ENCODE results near the gene FBRSL1.

The FBRSL1 gene

DNA sequence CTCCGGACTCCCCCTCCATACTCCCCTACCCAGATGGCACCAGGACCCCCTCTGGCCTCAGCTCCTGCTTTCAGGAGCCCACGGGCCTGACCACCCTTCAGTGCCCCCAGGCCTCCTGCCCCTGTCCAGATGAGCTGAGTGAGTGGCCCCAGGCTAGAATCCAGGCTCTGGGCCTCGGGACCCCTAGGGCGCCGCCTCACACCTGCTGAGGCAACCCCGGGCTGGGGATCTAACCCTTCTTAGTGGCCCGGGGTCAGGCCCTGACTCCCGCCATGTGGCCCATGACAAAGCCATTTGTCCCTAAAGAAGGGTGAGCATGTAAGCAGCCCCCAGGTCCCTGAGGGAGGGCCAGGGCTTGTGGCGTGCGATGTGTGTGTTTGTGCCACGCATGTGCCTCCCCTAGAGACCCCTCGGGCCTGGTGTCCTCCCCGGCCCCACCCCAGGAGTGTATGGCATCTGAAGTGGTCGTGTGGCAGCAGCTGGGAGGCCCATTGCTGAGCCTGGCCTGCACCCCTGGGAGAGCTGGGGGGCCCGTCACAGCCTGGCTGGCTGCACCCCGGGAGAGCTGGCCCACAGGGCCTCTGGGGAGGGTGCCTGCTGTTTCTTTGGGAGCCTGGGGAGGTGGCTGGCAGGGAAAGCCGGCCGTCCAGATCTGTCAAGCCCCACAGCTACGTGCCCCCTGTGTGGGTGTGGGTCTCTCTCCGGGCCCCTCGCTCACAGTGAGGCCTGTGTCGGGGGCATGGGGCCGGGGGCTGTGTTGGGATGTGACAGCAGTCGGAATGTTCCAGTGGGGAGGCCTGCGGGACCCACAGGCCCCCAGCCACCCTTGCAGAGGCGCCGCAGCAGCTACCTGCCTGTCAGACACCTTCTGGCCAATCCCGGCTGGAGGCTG, 7.8 kb downstream of the FBRSL1 start:
- no peak for DNase-seq

DNA sequence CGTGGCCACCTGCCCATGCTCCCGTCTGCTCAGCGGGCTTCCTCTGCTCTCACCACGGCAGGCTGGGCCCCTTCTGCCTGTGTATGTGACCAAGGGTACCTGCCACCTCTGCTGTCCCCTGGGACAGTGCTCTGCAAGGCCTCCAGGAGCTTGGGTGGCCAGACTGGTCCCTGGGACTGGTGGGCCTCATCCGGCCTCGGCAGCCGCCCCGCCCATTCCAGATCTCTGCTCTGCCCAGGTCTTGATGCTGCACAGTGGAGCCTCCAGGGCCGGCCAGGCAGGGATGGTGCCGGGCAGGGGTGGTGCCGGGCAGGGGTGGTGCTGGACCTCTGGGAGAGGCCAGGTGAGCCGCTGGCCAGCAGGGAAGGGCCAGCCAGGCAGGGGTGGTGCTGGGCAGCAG, 9.0 kb downstream of the FBRSL1 start:
- no peak for DNase-seq

DNA sequence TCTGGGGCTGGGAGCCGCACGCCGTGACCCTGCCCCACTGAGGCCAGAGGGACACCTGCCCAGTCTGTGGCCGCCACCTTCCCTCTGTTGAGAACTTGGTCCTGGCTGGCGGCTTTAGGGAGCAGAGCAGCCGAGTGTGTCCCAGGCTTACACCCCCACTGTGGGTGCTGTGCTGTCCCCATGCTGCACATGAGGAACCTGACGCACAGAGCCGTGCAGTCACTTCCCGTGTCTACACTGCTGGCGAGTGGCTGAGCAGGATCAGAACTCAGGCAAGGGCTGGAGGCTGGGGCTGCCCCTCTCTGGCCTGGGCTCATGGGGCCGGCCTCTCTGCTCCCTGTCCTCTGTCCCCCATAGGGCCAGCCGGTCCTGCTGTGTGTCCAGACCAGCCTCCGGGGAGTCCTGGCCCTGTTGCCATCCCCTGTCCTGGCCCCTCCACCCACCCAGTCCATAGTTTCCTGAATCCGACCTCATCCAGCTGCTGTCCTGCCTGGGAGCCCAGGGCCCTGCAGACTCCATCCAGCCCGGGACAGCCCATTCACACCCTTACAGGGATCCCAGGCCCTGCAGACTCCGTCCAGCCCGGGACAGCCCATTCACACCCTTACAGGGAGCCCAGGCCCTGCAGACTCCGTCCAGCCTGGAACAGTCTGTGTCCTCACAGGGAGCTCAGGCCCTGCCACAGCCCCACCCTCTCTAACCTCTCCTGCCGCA, 10.3 kb downstream of the FBRSL1 start:
- no peak for DNase-seq

DNA sequence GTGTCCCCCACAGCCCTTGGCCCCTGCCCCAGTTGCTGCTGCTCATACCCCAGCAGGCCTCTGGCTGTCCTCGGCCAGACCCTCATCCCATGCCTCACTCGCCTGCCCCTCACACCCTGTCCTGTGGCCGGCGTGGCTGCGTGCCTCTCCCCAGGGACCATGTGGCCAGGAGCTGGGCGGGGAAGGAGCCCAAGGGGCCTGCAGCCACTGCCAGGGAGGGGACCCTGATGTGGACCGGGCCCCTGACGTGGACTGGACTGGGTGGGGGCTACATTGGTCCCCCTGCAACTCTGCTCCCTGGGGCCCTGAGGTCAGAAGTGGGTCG, 10.9 kb downstream of the FBRSL1 start:
- no peak for DNase-seq

DNA sequence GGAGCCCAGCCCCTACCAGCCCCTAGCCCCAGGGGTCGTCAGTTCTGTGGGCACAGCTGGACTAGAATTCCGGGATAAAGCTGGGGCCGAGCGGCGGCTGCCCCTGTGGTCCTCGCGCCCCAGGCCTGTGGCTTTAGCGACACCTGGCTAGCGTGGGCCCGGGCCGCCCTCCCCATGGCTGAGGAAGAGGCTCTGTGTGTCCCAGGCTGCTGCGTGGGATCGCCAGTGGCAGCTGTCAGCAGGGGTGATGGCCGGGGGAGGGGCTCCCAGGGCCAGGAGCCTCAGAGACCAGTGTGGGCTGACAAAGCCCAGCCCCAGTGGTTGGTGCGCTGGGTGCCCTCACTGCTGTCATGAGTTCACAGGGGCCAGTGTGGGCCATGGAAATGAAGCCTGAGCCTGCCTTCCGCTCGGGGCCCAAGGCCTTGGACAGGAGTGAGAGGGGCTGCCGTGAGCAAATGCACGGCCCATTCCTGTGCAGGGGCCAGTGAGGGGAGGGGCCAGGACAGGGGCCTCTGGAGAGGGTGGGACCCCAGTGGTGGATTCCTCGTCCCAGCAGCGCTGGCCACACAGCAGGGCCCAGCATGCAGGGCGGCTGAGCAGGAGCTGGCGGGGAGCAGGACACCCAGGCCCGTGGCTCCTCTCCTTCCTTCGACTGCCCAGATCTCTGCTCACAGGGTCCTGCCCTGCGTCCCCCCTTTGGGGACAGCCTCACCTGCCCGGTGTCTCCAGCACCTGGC, 11.4 kb downstream of the FBRSL1 start:
- DNase-seq, result no peak

DNA sequence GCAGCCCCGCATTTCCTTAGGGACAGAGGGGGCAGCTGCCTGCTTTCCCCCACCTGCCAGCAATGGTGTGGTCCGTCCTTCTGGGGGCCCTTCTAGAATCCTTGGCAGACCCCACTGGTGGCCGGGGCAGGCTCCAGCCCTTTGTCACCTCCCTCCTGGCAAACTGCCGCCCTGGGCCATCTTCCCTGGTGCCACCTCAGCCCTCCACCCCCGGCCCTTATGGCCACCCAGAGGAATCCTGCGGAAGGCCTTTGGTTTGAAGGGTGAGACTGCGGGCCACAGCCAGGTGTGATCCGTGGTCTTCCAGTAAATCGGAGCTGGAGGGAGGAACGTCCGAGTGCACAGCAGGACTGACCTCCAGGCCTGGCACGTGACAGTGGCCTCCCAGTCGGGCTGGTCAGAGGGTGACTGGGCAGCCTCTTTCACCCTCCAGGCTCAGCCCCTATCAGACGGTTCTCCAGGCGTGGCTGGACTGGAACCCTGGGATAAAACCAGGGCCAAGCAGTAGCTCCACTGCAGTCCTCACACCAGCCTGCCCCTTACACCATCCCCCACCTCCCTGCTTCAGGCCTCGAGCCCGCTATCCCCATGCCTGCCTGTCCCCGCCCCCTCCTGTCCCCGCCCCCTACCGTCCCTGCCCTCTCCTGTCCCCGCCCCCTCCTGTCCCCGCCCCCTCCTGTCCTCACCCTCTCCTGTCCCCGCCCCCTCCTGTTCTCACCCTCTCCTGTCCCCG, 12.4 kb downstream of the FBRSL1 start:
- DNase-seq, result no peak

DNA sequence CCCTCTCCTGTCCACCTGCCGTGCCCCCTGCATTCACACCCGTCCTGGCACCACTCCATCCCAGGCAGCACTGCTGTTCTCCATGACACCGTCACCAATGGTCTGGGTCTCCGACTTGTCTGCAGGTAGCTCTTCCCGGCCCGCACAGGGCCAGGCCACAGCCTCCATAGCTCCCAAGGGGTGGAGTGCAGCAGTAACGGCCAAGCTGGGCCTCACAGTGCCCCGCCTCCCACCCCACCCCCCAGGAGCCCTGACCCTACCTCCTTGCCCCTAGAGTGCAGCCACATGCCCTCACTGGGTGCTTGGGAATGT, 12.9 kb downstream of the FBRSL1 start:
- no peak for DNase-seq

DNA sequence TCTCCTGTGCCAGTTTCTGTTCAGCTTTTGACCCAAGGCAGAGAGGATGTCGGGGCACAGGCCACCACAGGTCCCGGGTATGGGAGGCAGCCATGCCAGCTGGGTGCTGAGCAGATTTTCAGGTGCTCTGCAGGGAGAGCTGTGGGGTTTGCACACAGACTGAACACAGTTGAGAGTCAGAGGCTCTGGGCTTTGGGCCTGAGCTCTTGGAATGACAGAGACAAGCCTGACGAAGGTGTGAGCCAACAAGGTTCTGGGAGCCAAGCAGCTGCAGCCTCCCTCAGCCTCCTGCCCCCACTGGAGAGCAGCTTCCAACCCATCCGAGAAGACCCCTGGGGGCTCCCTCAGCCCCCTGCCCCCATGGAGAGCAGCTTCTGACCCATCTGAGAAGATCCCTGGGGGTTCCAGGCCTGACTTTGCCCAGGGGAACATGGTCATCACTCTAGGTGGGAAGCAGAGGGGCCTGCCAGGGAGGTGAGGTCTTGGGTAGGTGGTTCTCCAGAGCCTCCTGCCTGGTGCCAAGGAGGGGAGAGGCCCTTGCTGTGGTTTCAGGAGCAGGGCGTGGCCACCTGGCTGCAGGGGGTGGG, 13.8 kb downstream of the FBRSL1 start:
- peak; percentile 13 for DNase-seq

DNA sequence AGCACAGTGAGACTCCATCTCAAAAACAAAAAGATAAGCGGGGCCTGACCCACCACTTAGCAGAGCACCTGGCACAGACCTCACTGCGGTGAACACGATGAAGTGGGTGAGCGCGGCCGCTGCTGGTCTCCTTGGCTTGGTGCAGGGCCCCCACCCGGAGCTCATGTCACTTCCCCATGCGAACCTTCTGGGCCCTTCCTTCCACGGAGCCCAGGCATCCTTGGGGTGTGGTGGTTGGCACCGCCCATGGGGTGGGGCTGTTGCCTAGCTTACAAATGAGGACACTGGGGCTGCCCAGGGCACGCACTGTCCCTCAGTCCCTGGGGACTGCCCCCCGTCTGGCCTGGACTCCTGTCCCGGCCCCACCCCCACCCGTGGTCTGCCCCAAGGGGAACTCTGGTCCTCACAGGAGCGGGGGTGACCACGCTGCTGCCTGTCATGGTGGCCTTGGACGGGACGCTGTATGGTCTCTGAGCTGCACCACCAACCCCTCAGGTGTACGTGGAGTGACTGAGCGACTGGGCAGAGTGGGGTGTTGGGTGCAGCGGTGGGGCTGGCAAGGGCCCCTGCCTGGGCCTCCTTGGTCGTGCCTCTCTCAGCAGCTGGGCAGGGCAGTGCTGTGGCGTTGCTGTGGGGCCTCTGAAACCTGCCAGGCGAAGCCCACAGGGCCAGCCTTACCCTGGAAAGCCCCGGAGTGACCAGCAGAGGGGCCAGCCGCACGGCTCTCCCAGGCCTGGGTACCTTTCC, 15.3 kb downstream of the FBRSL1 start:
- no peak for DNase-seq

DNA sequence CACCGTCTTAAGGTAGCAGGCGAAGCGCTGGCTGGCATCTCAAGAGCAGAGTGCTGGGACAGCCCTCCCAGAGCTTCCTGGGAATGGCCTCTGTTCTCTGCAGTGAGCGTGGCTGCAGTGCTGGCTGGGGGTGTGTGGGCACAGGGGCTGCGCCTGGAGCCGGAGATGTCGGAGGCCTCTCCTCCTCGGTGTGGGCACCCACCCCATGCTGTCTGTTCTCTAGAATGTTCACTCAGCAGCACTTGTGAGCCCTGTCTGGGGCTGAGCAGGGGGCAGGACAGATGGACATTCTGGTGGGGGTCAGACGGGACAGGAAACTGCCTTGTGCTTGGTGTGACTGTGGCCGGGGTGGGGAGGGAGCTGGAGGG, 15.9 kb downstream of the FBRSL1 start:
- no peak for DNase-seq

DNA sequence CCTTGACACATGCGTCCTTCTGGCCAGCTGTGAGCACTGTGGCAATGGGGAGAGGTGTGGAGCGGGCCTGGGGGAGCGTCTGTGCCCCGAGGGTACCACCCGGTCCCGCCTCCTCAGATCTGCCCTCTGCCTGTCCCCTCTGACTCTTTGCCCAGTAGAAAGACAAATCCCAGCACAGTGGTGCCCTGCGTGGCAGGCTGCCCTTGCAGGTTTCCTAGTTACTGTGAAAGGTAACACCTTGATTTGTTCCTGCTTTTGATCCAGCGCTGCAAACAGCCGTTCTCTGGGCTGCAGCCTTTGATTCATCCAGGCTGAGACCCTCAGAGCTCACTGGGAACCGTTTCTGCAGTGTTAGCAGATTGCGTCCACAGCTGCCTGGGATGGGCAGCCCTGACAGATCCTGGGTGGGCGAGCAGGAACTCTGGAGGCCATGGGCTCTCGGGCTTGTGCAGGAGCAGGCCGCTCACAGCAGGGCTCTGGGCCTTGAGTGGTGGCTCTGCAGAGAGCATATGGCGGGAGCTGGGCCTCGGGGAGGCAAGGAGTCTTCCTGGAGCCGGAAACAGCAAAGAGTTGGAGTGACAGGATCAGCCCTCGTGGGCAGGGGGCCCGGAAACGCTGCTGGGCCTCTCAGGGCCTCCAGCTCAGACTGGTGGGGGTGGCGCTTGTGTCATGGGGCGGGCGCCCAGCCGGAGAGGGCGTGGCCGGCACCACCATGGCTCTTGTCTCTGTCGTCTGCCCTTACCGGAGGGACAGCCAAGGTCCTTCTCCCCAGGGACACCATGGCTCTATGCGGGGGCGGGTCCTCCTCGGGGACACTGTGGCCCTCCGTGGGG, 16.6 kb downstream of the FBRSL1 start:
- peak; percentile 83 for DNase-seq

DNA sequence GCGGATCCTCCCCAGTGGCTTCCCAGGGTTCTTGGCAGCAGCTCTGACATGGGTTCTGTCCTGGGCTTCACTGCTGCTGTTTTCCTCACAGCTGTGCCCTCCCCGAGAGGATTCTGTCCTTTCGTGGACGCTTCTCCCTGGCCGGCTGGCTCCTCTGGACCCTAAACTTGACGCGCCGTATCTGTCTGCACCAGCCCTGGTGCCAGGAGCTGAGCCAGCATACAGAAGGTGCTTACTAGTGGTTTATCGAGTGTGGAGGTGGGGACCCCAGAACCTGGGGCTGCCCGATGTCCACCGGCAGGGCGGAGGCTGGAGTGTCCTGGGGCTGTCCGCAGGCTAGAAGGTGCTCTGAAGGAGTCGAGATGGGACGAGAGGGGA, 17.2 kb downstream of the FBRSL1 start:
- no peak for DNase-seq

DNA sequence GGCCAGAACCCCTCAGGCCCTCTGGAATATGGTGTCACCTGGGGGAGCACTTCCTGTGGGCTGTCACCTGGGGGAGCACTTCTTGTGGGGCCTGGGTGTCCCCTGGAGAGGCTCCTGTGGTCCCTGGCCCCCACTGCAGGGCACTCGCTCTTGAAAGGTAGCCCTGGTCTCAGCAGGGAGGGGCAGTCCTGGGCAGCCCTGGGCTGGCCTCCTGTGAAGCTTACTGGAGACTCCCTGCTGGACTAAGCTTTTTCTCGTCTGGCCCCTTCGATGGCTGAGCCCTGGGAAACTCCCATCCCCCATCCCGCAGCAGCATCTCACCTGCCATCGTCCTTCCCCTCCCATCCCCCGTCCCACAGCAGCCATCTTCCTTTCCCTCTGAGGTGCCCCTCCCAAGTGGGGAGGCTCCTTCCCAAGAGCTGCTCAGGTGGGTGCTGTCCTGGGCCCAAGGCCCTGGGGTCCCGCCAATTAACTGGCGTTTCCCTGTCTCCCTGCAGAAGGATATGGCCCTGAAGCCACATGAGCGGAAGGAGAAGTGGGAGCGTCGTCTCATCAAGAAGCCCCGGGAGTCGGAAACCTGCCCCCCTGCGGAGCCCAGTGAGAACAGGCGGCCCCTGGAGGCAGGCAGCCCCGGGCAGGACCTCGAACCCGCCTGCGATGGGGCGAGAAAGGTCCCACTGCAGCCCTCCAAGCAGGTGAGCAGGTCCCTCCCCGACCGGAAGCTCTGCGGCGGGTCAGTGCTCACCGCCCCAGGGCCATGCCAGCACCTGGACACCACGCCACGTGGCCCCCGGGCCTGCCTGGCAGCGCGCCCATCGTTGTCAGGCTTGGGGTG, 17.9 kb downstream of the FBRSL1 start:
- DNase-seq, result no peak

DNA sequence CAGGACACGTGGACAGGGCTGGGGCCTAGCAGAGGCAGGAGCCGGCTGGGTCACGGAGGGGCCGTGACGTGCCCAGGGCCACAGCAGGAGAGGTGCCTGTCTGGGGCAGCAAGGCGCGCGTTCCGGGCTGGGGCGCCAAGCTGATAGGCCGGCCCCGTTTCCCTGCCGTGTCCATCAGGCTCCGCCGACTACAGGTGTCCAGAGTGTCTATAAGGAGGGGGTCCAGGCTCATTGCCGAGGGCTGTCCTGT, 18.5 kb downstream of the FBRSL1 start:
- no peak for DNase-seq

DNA sequence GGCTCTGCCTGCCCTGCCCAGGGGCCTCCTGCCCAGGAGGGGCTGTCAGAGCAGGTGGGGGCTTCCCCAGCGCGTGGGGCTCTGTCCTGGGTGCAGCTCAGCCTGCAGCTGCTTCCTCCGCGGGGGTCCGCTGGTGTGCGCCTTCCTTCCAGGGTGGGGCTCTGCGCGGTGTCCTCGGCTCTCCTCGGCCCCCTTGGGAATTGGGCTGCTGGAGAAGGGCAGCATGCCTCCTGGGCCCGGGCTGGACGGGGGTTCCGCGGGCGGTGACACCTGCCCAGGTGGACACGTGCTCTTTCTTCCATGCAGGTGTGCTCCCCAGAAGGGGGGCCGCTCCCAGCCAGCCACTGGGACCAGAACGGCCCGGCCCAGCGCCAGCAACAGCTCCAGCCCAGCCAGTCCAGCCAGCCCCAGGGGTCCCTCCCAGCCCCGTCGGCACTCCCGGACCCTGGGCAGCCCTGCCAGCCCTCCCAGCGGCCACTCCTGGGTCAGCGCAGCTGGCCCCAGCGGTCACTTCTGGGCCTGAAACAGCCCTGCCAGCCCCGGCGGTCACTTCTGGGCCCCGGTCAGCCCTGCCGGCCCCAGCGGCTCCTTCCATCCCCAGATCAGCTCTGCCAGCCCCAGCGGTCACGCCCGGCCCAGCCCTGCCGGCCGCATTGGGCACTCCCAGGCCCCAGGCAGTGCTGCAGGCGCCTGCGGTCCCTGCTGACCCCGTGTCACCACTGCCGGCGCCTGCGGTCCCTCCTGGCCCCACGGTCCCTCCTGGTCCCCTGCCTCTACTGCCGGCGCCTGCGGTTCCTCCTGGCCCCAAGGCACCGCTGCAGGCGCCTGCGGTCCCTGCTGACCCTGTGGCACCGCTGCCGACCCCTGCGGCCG, 19.1 kb downstream of the FBRSL1 start:
- DNase-seq, result no peak

DNA sequence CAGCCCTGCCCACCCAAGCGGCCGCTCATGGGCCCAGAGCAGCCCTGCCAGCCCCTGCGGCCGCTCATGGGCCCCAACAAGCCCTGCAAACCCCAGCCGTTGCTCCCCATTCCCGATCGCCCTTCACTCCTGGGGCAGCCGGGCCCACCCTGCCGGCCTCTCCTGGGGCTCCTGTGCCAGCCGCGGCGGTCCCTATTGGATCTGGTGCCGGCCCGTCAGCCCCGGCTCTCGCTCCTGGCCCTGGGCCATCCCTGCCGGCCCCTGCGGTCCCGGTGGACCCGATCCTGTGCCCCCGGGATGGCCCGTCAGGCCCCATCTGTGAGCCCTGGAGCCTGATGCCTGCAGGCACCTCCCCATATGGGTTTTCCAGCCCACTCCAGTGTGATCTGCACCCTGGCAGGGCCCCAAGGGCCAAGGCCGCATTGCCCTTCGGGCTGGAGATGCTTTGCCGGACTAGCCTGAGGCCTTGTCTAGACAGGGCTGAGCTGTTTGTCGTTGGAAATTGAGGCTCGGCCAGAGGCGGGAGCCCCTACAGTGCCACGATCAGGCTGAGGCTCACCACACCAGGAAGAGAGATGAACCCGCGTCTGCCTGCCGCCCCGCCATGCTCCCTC, 20.3 kb downstream of the FBRSL1 start:
- no peak for DNase-seq

DNA sequence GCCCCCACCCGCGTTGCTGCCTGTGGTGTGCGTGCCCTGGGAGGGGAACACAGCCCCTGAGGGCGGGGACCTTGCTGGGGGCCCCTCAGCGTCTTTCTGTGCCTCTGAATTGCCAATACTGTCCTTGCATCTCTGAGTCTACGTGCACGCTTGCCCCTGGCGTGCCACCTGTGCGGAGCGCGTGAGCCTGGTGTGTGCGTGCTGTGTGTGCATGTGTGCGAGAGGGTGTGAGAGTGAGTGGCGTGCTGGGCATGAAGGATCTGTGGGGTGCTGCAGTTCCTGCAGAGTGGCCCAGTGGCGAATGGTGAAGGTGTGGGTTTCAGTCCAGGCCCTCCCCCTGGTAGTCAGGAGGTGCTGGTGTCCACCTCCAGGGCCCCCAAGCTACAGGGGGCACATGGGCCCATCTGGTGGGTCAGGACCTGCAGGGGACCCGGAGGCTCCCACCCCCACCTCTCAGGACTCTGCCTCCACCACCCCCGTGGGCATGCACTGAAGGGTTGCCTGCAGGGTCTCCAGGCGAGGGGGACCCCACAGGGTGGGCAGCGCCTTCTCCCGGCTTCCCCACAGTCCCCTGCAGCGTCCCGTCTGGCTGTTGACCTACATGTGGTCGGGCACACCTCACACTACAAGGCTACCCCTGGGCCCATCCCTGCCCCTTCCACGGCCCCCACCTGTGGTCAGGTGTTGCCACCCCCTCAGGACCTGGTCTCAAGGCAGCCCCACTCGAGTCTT, 21.0 kb downstream of the FBRSL1 start:
- DNase-seq, result no peak

DNA sequence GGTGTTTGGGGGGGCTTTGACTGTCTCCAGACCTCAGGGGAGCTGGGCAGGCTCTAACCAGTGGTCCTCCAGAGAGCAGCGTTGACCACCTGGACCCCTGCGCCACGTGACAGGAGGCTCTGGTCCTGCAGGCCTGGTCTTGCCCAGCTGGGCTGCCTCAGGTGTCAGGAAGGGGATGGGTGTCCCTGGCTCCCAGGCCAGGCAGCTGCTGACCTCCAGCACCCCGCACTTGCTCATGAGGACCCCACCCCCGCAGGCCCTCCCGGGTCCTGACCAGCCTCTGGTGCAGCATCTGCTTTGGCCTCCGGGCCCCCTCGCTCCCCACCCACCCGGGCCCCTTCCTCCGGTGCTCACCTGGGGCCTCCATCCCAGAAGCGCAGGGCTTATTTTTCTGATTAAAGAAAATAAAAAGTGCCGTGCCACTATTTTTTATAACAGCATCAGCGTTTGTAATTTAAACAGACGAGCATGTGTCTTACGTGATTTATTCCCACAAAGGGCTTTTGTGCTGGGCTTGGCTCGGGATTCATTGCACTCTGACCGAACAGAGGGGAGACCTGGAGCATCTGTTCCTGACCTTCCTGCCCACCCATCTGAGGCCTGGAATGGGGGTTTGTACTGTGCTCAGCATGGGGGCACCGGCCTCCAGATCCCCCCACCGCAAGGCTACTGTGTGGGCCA, 21.7 kb downstream of the FBRSL1 start:
- no peak for DNase-seq
